Measurements from ENCODE around the gene TENM3. TPM values are rescaled to one million over a fixed set of nuclear protein-coding genes. Genes with fewer than 3 reads are reported as not detected.

Gene TENM3
- polyA plus RNA-seq, 6 donors from 2014 or later = not detected

- H3K4me3 Mint-ChIP-seq = no peak overlapping the region
- ATAC-seq (ENCODE audit: low read depth in 2 of 2) = no peak
- peaks cover 0 to 14% (median 2%) of the 10 kb centered on the region in 7 donors for H3K9me3 Mint-ChIP-seq
- H3K27me3 Mint-ChIP-seq = no peaks in the 10 kb centered on the region
- no peaks in the 10 kb centered on the region for H3K4me1 Mint-ChIP-seq
- H3K27ac Mint-ChIP-seq = no peak overlapping the region
- no peaks in the 10 kb centered on the region for H3K36me3 Mint-ChIP-seq
- no peak for DNase-seq
Measured at GRCh38 chr4:182268966-182269365, 25.8 kb downstream of the TENM3 start.

DNA sequence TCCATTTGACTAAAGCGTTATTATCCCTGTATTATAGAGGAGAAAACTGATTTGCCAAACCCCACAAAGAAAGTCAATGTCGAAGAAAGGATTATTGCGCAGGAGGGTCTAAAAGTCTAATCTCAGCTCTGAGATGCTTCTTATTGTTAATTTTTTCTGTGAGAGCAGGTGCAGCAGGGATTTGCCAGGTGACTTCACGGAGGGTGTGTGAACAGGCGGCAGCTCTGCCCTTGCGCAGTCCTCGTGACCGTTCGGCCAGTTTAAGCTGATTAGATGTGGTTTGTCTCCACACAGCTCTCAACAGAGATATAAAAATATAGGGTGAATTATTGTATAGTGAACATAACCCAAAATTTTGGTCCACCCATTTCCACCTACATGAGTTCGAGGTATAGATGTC is 28.5 kb downstream of the TENM3 start:
- Mint-ChIP-seq H3K27me3 (no peaks in the 10 kb centered on the region), H3K9me3 (peaks cover 2 to 14% (median 3%) of the 10 kb centered on the region in 7 donors), H3K4me3 (no peak overlapping the region), H3K36me3 (no peaks in the 10 kb centered on the region), H3K4me1 (no peaks in the 10 kb centered on the region), H3K27ac (no peak overlapping the region)
- no peak for DNase-seq
- no peak for ATAC-seq (ENCODE audit: low read depth in 2 of 2)

GRCh38 chr4:182272151-182272550 is 28.9 kb downstream of the TENM3 start:
- H3K9me3 Mint-ChIP-seq = peaks cover 2 to 14% (median 3%) of the 10 kb centered on the region in 7 donors
- H3K4me1 Mint-ChIP-seq = no peaks in the 10 kb centered on the region
- no peaks in the 10 kb centered on the region for H3K27me3 Mint-ChIP-seq
- H3K36me3 Mint-ChIP-seq = no peaks in the 10 kb centered on the region
- ATAC-seq (ENCODE audit: low read depth in 2 of 2) = no peak
- H3K27ac Mint-ChIP-seq = no peak overlapping the region
- no peak for DNase-seq
- no peak overlapping the region for H3K4me3 Mint-ChIP-seq

DNA sequence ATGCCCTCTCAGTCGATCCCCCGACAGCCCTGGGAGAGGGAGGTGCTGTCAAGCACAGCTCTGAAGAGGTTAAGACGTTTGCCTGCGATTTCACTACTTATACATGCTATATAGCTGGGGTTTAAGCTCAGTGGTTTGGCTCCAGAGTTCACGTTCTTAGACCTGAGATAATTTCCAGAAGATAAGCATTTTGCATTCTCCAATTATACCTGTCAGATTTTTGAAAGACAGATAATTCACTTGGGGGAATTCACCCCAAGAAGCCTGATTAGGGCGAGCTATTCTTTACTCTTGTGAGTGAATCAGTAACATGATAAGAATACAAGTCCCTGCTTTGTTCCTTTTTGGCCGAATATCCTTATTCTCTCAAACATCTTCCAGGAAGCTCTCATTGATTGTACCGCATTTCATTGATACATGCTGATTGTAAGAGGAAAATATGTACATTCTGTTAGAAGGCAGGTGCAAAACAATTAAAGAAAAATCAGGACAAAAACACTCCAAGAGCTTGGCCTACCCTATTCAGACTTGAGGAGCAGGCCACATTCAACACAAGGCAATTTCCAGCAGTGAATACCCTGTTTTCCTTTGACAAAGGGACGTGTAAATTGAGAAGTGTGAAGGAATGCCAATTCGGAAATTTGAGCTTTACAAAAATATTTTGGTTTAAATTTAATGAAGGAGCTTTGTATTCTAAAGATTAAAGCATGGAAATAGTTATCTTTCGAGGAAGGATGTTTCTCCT is 30.2 kb downstream of the TENM3 start:
- H3K4me3 Mint-ChIP-seq = no peak overlapping the region
- no peaks in the 10 kb centered on the region for H3K27me3 Mint-ChIP-seq
- no peak for ATAC-seq (ENCODE audit: low read depth in 2 of 2)
- peaks cover 2 to 14% (median 3%) of the 10 kb centered on the region in 7 donors for H3K9me3 Mint-ChIP-seq
- no peaks in the 10 kb centered on the region for H3K4me1 Mint-ChIP-seq
- H3K36me3 Mint-ChIP-seq = no peaks in the 10 kb centered on the region
- no peak overlapping the region for H3K27ac Mint-ChIP-seq
- DNase-seq = no peak

DNA sequence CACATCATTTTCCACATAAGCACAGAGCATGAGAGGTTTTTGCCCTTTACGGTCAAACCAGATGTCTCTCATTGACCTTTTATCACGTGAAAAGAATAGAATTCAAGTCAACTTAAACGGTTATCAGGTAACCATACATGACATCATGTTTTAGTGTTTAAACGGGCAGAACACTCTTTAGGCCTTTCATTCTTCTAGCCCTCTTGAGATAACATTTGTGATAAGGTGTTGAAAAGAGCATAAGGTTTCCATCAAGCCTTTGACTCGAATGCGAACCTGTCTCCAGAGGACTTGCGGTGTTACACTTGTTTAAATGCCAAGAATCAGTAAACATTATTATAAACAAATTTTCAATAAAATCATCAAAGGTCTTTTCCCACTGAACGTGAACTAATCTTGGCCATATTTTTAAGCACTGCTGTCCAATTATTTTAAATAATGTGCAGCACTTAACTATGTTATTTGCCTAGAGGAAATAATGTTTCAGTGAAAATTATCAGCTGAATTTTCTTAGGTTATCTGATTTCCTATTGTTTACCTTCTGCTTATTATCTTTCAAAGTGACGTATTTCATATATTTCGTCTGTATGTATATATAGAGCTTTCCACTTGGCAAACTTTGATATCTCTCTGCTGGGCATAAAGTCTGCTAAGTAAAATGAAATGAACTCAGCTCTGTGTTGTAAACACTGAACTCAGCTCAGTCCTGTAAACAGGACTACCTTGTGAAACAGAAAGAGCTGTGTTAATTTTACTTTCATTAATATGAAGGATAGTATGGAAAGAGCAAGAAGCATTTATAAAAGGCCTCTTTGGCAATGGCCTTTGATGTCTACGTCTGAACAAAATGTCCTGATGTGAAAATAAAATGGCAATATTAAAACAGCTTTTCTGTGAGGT is 33.3 kb downstream of the TENM3 start:
- ATAC-seq (ENCODE audit: low read depth in 2 of 2) = no peak

DNA sequence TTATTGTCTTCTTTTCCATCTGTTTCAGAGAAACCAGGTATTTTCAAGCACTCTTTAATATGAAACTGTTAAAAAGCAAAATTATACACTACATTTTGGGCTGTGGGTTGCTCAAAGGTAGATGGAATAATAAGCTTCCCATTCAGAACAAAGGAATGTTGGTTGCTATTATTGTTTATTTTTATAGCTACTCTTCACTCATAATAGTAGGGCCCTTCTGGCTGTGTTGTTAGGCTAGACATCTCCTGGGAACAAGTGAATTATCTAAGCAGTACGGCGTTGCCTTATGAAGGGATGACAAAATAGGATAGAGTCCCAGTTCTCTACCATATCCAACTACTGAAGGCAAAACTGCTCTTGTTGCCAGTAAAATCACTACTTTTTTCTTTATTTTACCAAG is 34.2 kb downstream of the TENM3 start:
- no peak overlapping the region for H3K27ac Mint-ChIP-seq
- ATAC-seq (ENCODE audit: low read depth in 2 of 2) (no peak), DNase-seq (no peak)
- H3K4me1 Mint-ChIP-seq = no peaks in the 10 kb centered on the region
- H3K27me3 Mint-ChIP-seq = no peaks in the 10 kb centered on the region
- no peak overlapping the region for H3K4me3 Mint-ChIP-seq
- peaks cover 0 to 5% (median 3%) of the 10 kb centered on the region in 7 donors for H3K9me3 Mint-ChIP-seq
- H3K36me3 Mint-ChIP-seq = no peaks in the 10 kb centered on the region

More for the DNA sequence above, 33.3 kb downstream of the TENM3 start:
- Mint-ChIP-seq H3K27me3 (no peaks in the 10 kb centered on the region), H3K4me3 (no peak overlapping the region), H3K27ac (no peak overlapping the region), H3K4me1 (no peaks in the 10 kb centered on the region), H3K36me3 (no peaks in the 10 kb centered on the region), H3K9me3 (peaks cover 0 to 6% (median 3%) of the 10 kb centered on the region in 7 donors)
- no peak for DNase-seq

DNA sequence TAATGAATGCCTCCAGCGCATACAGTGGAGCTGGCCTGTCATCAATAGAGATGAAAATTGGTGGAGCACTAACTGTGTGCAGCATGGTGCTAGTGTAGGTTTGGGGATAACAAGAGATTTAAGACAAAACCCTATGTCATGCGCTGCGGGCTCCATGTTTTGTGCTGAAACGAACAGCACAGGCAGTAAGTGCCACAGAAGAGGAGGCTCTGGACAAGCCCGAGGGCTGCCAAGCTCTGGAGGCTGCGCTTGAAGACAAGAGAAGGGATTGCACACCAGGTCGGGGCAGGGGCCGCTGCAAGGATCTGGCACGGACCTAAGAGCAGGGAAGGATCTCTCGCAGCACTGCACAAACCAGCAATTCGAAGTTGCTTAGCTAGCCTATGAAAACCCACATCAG is 35.5 kb downstream of the TENM3 start:
- peaks cover 0 to 3% (median 2%) of the 10 kb centered on the region in 7 donors for H3K9me3 Mint-ChIP-seq
- no peak overlapping the region for H3K4me3 Mint-ChIP-seq
- DNase-seq (no peak), ATAC-seq (ENCODE audit: low read depth in 2 of 2) (no peak)
- H3K27ac Mint-ChIP-seq = no peak overlapping the region
- H3K36me3 Mint-ChIP-seq = no peaks in the 10 kb centered on the region
- no peaks in the 10 kb centered on the region for H3K4me1 Mint-ChIP-seq
- H3K27me3 Mint-ChIP-seq = no peaks in the 10 kb centered on the region

DNA sequence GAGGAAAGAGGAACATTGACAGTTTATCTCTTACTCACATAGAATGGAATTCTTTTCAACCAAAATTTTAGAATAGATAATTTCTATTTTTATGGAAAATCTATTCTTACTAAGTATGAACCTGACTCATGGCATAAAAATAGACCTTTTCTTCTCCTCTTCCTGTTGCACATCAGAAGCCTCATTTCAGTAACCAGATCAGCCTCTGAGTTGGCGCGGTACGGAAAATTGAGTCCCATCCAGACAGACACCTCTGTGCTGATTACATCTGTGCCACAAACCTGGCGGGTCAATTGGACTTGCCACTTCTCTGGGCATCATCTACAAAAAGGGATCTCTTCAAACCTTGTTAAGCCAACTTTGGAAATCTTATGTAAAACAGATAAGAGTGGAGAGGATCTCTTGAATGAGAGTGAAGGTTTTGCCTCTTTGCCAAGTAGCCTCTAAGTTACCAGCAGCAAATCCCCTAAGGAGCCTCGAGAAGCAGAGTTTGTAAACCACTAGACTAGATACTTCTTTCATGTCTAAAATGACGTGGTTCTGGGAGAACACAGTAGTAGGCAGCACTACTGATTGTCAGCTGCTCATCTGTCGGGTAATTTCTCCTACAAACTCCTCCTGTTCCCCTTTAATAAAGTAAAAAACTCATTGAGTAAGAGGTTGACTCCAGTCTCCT is 37.4 kb downstream of the TENM3 start:
- Mint-ChIP-seq H3K4me3 (no peak overlapping the region), H3K36me3 (no peaks in the 10 kb centered on the region), H3K27me3 (no peaks in the 10 kb centered on the region), H3K9me3 (peaks cover 0 to 5% (median 0%) of the 10 kb centered on the region in 7 donors), H3K4me1 (no peaks in the 10 kb centered on the region), H3K27ac (no peak overlapping the region)
- ATAC-seq (ENCODE audit: low read depth in 2 of 2) (no peak), DNase-seq (no peak)

DNA sequence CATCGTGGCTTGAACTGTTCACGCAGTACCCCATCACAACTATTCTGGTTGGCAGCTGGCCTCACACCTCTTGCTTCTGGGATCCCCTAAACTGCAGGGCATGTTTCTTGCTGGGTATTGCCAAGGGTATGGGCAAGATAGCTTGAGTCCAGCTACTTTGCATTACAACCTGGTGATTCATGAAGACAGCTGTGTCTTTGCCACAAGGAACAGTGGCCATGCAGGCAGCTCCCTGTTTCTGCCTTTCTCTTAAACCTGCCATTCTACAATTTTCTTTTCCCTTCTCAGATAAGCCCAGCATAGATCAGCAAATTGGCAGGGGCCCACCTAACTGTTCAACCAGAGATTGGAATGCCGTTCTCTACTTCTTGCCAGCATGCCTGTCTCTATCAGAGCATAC is 42.8 kb downstream of the TENM3 start:
- H3K9me3 Mint-ChIP-seq = peaks cover 0 to 7% (median 3%) of the 10 kb centered on the region in 7 donors
- H3K27ac Mint-ChIP-seq = no peak overlapping the region
- H3K36me3 Mint-ChIP-seq = no peaks in the 10 kb centered on the region
- H3K4me3 Mint-ChIP-seq = no peak overlapping the region
- ATAC-seq (ENCODE audit: low read depth in 2 of 2) (no peak), DNase-seq (no peak)
- no peaks in the 10 kb centered on the region for H3K4me1 Mint-ChIP-seq
- no peaks in the 10 kb centered on the region for H3K27me3 Mint-ChIP-seq

DNA sequence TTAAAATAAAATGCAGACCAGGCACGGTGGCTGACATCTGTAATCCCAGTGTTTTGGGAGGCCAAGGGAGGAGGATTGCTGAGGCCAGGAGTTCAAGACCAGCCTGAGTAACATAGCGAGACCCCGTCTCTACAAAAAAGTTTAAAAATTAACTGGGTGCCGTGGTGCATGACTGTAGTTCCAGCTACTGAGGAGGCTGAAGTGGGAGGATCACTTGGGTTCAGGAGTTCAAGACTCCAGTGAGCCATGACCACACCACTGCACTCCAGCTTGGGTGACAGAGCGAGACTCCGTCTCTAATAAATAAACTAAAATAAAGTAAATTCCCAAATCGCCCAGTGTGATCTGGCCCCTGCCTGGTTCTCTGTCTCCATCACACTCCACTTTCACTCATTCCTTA is 43.7 kb downstream of the TENM3 start:
- H3K4me1 Mint-ChIP-seq = no peaks in the 10 kb centered on the region
- H3K27ac Mint-ChIP-seq = no peak overlapping the region
- H3K27me3 Mint-ChIP-seq = no peaks in the 10 kb centered on the region
- H3K36me3 Mint-ChIP-seq = no peaks in the 10 kb centered on the region
- no peak overlapping the region for H3K4me3 Mint-ChIP-seq
- DNase-seq (no peak), ATAC-seq (ENCODE audit: low read depth in 2 of 2) (no peak)
- H3K9me3 Mint-ChIP-seq = peaks cover 0 to 7% (median 3%) of the 10 kb centered on the region in 7 donors

DNA sequence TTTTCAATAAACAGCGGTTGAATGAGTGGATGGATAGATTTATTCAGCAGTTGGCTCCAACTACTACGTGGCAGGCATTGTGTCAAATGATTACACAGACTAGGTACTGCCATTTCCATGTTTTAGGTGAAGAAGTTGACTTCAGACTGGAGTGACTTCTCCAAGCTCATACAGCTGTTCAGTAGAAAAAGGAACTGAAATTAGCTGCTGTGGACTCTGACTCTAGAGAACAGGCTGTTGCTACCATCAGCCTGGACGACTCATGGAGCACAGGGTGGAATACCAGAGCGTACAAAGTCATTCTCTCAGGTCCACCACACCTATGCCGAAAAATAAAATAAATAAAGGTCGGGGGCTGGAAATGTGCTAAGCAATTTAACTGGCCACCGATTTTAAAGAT is 45.3 kb downstream of the TENM3 start:
- no peak overlapping the region for H3K27ac Mint-ChIP-seq
- H3K36me3 Mint-ChIP-seq = no peaks in the 10 kb centered on the region
- H3K4me3 Mint-ChIP-seq = no peak overlapping the region
- no peaks in the 10 kb centered on the region for H3K4me1 Mint-ChIP-seq
- peaks cover 0 to 5% (median 3%) of the 10 kb centered on the region in 7 donors for H3K9me3 Mint-ChIP-seq
- no peak for DNase-seq
- ATAC-seq (ENCODE audit: low read depth in 2 of 2) = no peak
- H3K27me3 Mint-ChIP-seq = no peaks in the 10 kb centered on the region

- peaks cover 0 to 5% (median 3%) of the 10 kb centered on the region in 7 donors for H3K9me3 Mint-ChIP-seq
- H3K27me3 Mint-ChIP-seq = no peaks in the 10 kb centered on the region
- H3K4me1 Mint-ChIP-seq = no peaks in the 10 kb centered on the region
- no peak overlapping the region for H3K27ac Mint-ChIP-seq
- no peak for DNase-seq
- no peak for ATAC-seq (ENCODE audit: low read depth in 2 of 2)
- H3K4me3 Mint-ChIP-seq = no peak overlapping the region
- H3K36me3 Mint-ChIP-seq = no peaks in the 10 kb centered on the region
Measured at GRCh38 chr4:182289809-182290208, 46.6 kb downstream of the TENM3 start.

DNA sequence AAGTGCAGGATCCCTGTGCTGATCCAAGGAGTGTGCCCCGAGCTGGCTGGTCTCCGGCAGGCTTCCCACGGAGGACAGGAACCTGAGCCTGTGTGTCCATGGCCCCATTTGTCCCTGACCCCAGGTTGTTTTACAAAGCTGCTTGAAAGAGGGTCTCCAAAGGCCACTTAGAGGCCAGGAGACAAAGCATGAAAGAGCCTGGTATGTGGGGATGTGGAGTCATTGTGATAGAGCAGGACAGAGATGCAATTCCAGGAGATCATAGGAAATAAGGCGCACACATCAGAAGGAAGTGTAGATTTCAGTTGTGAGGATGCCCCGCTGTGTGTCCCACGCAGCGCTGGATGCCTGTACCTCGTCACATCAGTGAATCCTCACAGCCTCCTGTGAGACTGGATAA is 48.0 kb downstream of the TENM3 start:
- peaks cover 0 to 5% (median 0%) of the 10 kb centered on the region in 7 donors for H3K9me3 Mint-ChIP-seq
- ATAC-seq (ENCODE audit: low read depth in 2 of 2) (no peak), DNase-seq (no peak)
- H3K27me3 Mint-ChIP-seq = no peaks in the 10 kb centered on the region
- no peaks in the 10 kb centered on the region for H3K4me1 Mint-ChIP-seq
- no peaks in the 10 kb centered on the region for H3K36me3 Mint-ChIP-seq
- H3K4me3 Mint-ChIP-seq = no peak overlapping the region
- no peak overlapping the region for H3K27ac Mint-ChIP-seq
